Measurements from ENCODE around the gene CD9. TPM values are rescaled to one million over a fixed set of nuclear protein-coding genes. Genes with fewer than 3 reads are reported as not detected.

CD9 gene
- polyA plus RNA-seq, 2 donors: 467 to 898 TPM

- no peaks in the 10 kb centered on the region for H3K9me3 ChIP-seq (ENCODE audit: control insufficient read depth in 2 of 2, insufficient read depth in 1 of 2, low read depth in 1 of 2, low read length in 1 of 2)
- H3K4me3 ChIP-seq (ENCODE audit: low read depth in 1 of 2, low read length in 2 of 2): no peak overlapping the region
- H3K36me3 ChIP-seq (ENCODE audit: control insufficient read depth in 2 of 2, insufficient read depth in 2 of 2, low read length in 1 of 2): peaks cover 10 to 49% of the 10 kb centered on the region in 2 donors
- 54 to 74% methylated on average over 3 of the region's 3 CpGs for WGBS, 2 donors
- H3K4me1 ChIP-seq (ENCODE audit: control insufficient read depth in 2 of 2, insufficient read depth in 2 of 2, low read length in 1 of 2): peaks cover 12 to 39% of the 10 kb centered on the region in 2 donors
- no peaks in the 10 kb centered on the region for H3K27me3 ChIP-seq (ENCODE audit: control insufficient read depth in 1 of 2, insufficient read depth in 2 of 2, low read length in 2 of 2)
- peak overlapping the region; percentile 75 to 99 for H3K27ac ChIP-seq (ENCODE audit: low read depth in 2 of 2, low read length in 1 of 2)
Observed at GRCh38 chr12:6234214-6234613, 34.0 kb downstream of the CD9 start.

GRCh38 chr12:6234906-6235305 lies 34.7 kb downstream of the CD9 start:
- 50 to 67% methylated on average over 7 of the region's 7 CpGs for WGBS, 2 donors
- peaks cover 12 to 38% of the 10 kb centered on the region in 2 donors for H3K4me1 ChIP-seq (ENCODE audit: control insufficient read depth in 2 of 2, insufficient read depth in 2 of 2, low read length in 1 of 2)
- H3K36me3 ChIP-seq (ENCODE audit: control insufficient read depth in 2 of 2, insufficient read depth in 2 of 2, low read length in 1 of 2): peaks cover 10 to 52% of the 10 kb centered on the region in 2 donors

GRCh38 chr12:6235499-6235898 lies 35.3 kb downstream of the CD9 start:
- Histone ChIP-seq H3K27me3 (ENCODE audit: control insufficient read depth in 1 of 2, insufficient read depth in 2 of 2, low read length in 2 of 2) (no peaks in the 10 kb centered on the region), H3K9me3 (ENCODE audit: control insufficient read depth in 2 of 2, insufficient read depth in 1 of 2, low read depth in 1 of 2, low read length in 1 of 2) (no peaks in the 10 kb centered on the region), H3K36me3 (ENCODE audit: control insufficient read depth in 2 of 2, insufficient read depth in 2 of 2, low read length in 1 of 2) (peaks cover 10 to 55% of the 10 kb centered on the region in 2 donors), H3K4me1 (ENCODE audit: control insufficient read depth in 2 of 2, insufficient read depth in 2 of 2, low read length in 1 of 2) (peaks cover 10 to 34% of the 10 kb centered on the region in 2 donors), H3K4me3 (ENCODE audit: low read depth in 1 of 2, low read length in 2 of 2) (no peak overlapping the region), H3K27ac (ENCODE audit: low read depth in 2 of 2, low read length in 1 of 2) (peak overlapping the region; percentile 40 to 80)
- WGBS, 2 donors: 37 to 40% methylated on average over 9 of the region's 9 CpGs

More at GRCh38 chr12:6234906-6235305, 34.7 kb downstream of the CD9 start:
- Histone ChIP-seq H3K27me3 (ENCODE audit: control insufficient read depth in 1 of 2, insufficient read depth in 2 of 2, low read length in 2 of 2) (no peaks in the 10 kb centered on the region), H3K27ac (ENCODE audit: low read depth in 2 of 2, low read length in 1 of 2) (peak overlapping the region; percentile 40 to 80), H3K4me3 (ENCODE audit: low read depth in 1 of 2, low read length in 2 of 2) (no peak overlapping the region), H3K9me3 (ENCODE audit: control insufficient read depth in 2 of 2, insufficient read depth in 1 of 2, low read depth in 1 of 2, low read length in 1 of 2) (no peaks in the 10 kb centered on the region)

- Histone ChIP-seq H3K9me3 (ENCODE audit: control insufficient read depth in 2 of 2, insufficient read depth in 1 of 2, low read depth in 1 of 2, low read length in 1 of 2) (no peaks in the 10 kb centered on the region), H3K4me1 (ENCODE audit: control insufficient read depth in 2 of 2, insufficient read depth in 2 of 2, low read length in 1 of 2) (peaks cover 9 to 28% of the 10 kb centered on the region in 2 donors), H3K27me3 (ENCODE audit: control insufficient read depth in 1 of 2, insufficient read depth in 2 of 2, low read length in 2 of 2) (no peaks in the 10 kb centered on the region), H3K27ac (ENCODE audit: low read depth in 2 of 2, low read length in 1 of 2) (peak overlapping the region; percentile 40 to 63), H3K4me3 (ENCODE audit: low read depth in 1 of 2, low read length in 2 of 2) (no peak overlapping the region), H3K36me3 (ENCODE audit: control insufficient read depth in 2 of 2, insufficient read depth in 2 of 2, low read length in 1 of 2) (peaks cover 10 to 51% of the 10 kb centered on the region in 2 donors)
- WGBS, 2 donors: 74 to 78% methylated on average over 22 of the region's 22 CpGs
Observed at GRCh38 chr12:6235906-6236640, 35.9 kb downstream of the CD9 start.

- Histone ChIP-seq H3K36me3 (ENCODE audit: control insufficient read depth in 2 of 2, insufficient read depth in 2 of 2, low read length in 1 of 2) (peaks cover 10 to 51% of the 10 kb centered on the region in 2 donors), H3K27me3 (ENCODE audit: control insufficient read depth in 1 of 2, insufficient read depth in 2 of 2, low read length in 2 of 2) (no peaks in the 10 kb centered on the region), H3K4me3 (ENCODE audit: low read depth in 1 of 2, low read length in 2 of 2) (no peak overlapping the region), H3K27ac (ENCODE audit: low read depth in 2 of 2, low read length in 1 of 2) (no peak overlapping the region), H3K9me3 (ENCODE audit: control insufficient read depth in 2 of 2, insufficient read depth in 1 of 2, low read depth in 1 of 2, low read length in 1 of 2) (no peaks in the 10 kb centered on the region), H3K4me1 (ENCODE audit: control insufficient read depth in 2 of 2, insufficient read depth in 2 of 2, low read length in 1 of 2) (peaks cover 7 to 29% of the 10 kb centered on the region in 2 donors)
- 85 to 88% methylated on average over 6 of the region's 6 CpGs for WGBS, 2 donors
Observed at GRCh38 chr12:6236641-6236940, 36.4 kb downstream of the CD9 start.

- H3K27ac ChIP-seq (ENCODE audit: low read depth in 2 of 2, low read length in 1 of 2): no peak overlapping the region
- 90 to 91% methylated on average over 1 of the region's 1 CpG for WGBS, 2 donors
- H3K4me1 ChIP-seq (ENCODE audit: control insufficient read depth in 2 of 2, insufficient read depth in 2 of 2, low read length in 1 of 2): peaks cover 5 to 19% of the 10 kb centered on the region in 2 donors
- no peaks in the 10 kb centered on the region for H3K27me3 ChIP-seq (ENCODE audit: control insufficient read depth in 1 of 2, insufficient read depth in 2 of 2, low read length in 2 of 2)
- H3K4me3 ChIP-seq (ENCODE audit: low read depth in 1 of 2, low read length in 2 of 2): no peak overlapping the region
- H3K36me3 ChIP-seq (ENCODE audit: control insufficient read depth in 2 of 2, insufficient read depth in 2 of 2, low read length in 1 of 2): peaks cover 8 to 44% of the 10 kb centered on the region in 2 donors
- H3K9me3 ChIP-seq (ENCODE audit: control insufficient read depth in 2 of 2, insufficient read depth in 1 of 2, low read depth in 1 of 2, low read length in 1 of 2): no peaks in the 10 kb centered on the region
Observed at GRCh38 chr12:6237830-6238229, 37.6 kb downstream of the CD9 start.

GRCh38 chr12:6238875-6239274 lies 38.7 kb downstream of the CD9 start:
- peaks cover 5 to 12% of the 10 kb centered on the region in 2 donors for H3K4me1 ChIP-seq (ENCODE audit: control insufficient read depth in 2 of 2, insufficient read depth in 2 of 2, low read length in 1 of 2)
- peaks cover 8 to 37% of the 10 kb centered on the region in 2 donors for H3K36me3 ChIP-seq (ENCODE audit: control insufficient read depth in 2 of 2, insufficient read depth in 2 of 2, low read length in 1 of 2)
- no peaks in the 10 kb centered on the region for H3K27me3 ChIP-seq (ENCODE audit: control insufficient read depth in 1 of 2, insufficient read depth in 2 of 2, low read length in 2 of 2)
- no peak overlapping the region for H3K4me3 ChIP-seq (ENCODE audit: low read depth in 1 of 2, low read length in 2 of 2)
- 85 to 86% methylated on average over 3 of the region's 3 CpGs for WGBS, 2 donors
- H3K9me3 ChIP-seq (ENCODE audit: control insufficient read depth in 2 of 2, insufficient read depth in 1 of 2, low read depth in 1 of 2, low read length in 1 of 2): no peaks in the 10 kb centered on the region
- H3K27ac ChIP-seq (ENCODE audit: low read depth in 2 of 2, low read length in 1 of 2): no peak overlapping the region

- Histone ChIP-seq H3K27me3 (ENCODE audit: control insufficient read depth in 1 of 2, insufficient read depth in 2 of 2, low read length in 2 of 2) (no peaks in the 10 kb centered on the region), H3K4me1 (ENCODE audit: control insufficient read depth in 2 of 2, insufficient read depth in 2 of 2, low read length in 1 of 2) (peaks cover 3 to 5% of the 10 kb centered on the region in 2 donors), H3K27ac (ENCODE audit: low read depth in 2 of 2, low read length in 1 of 2) (peak overlapping the region in 1 of 2 donors; percentile 61), H3K36me3 (ENCODE audit: control insufficient read depth in 2 of 2, insufficient read depth in 2 of 2, low read length in 1 of 2) (peaks cover 4 to 20% of the 10 kb centered on the region in 2 donors), H3K9me3 (ENCODE audit: control insufficient read depth in 2 of 2, insufficient read depth in 1 of 2, low read depth in 1 of 2, low read length in 1 of 2) (no peaks in the 10 kb centered on the region), H3K4me3 (ENCODE audit: low read depth in 1 of 2, low read length in 2 of 2) (no peak overlapping the region)
- WGBS, 2 donors: 26 to 35% methylated on average over 7 of the region's 7 CpGs
Observed at GRCh38 chr12:6241495-6241894, 41.3 kb downstream of the CD9 start.

- H3K4me3 ChIP-seq (ENCODE audit: low read depth in 1 of 2, low read length in 2 of 2): no peak overlapping the region
- WGBS, 2 donors: 41 to 47% methylated on average over 2 of the region's 2 CpGs
- no peaks in the 10 kb centered on the region for H3K27me3 ChIP-seq (ENCODE audit: control insufficient read depth in 1 of 2, insufficient read depth in 2 of 2, low read length in 2 of 2)
- no peaks in the 10 kb centered on the region for H3K36me3 ChIP-seq (ENCODE audit: control insufficient read depth in 2 of 2, insufficient read depth in 2 of 2, low read length in 1 of 2)
- peak overlapping the region in 1 of 2 donors; percentile 41 for H3K27ac ChIP-seq (ENCODE audit: low read depth in 2 of 2, low read length in 1 of 2)
- H3K9me3 ChIP-seq (ENCODE audit: control insufficient read depth in 2 of 2, insufficient read depth in 1 of 2, low read depth in 1 of 2, low read length in 1 of 2): no peaks in the 10 kb centered on the region
- H3K4me1 ChIP-seq (ENCODE audit: control insufficient read depth in 2 of 2, insufficient read depth in 2 of 2, low read length in 1 of 2): peaks cover 0 to 13% of the 10 kb centered on the region in 2 donors
Observed at GRCh38 chr12:6249580-6249979, 49.4 kb downstream of the CD9 start.

- no peak overlapping the region for H3K27ac ChIP-seq (ENCODE audit: low read depth in 2 of 2, low read length in 1 of 2)
- H3K27me3 ChIP-seq (ENCODE audit: control insufficient read depth in 1 of 2, insufficient read depth in 2 of 2, low read length in 2 of 2): no peaks in the 10 kb centered on the region
- H3K9me3 ChIP-seq (ENCODE audit: control insufficient read depth in 2 of 2, insufficient read depth in 1 of 2, low read depth in 1 of 2, low read length in 1 of 2): no peaks in the 10 kb centered on the region
- no peak overlapping the region for H3K4me3 ChIP-seq (ENCODE audit: low read depth in 1 of 2, low read length in 2 of 2)
- H3K4me1 ChIP-seq (ENCODE audit: control insufficient read depth in 2 of 2, insufficient read depth in 2 of 2, low read length in 1 of 2): peaks cover 0 to 13% of the 10 kb centered on the region in 2 donors
- WGBS, 2 donors: 39 to 49% methylated on average over 5 of the region's 5 CpGs
- no peaks in the 10 kb centered on the region for H3K36me3 ChIP-seq (ENCODE audit: control insufficient read depth in 2 of 2, insufficient read depth in 2 of 2, low read length in 1 of 2)
Observed at GRCh38 chr12:6250343-6250742, 50.1 kb downstream of the CD9 start.

Measured in esophagus (tissue), 2 donors.